OCI-LY3 (cell line): ENCODE measurements around the gene RELN.

Experiments used
- EZH2phosphoT487 ChIP-seq: fragments of 200-600 bp; shearing (Covaris generic); IDR thresholded peaks from 2 replicates; pipeline ENCODE4 v1.6.1; 2018; ENCODE audit warnings: antibody characterized with exemption, mixed run types, low read depth
- TF ChIP-seq, protein P1 (sequence below): fragments of 200-600, 300-600 bp; sonication (generic); IDR thresholded peaks from 2 replicates; pipeline ENCODE4 v1.5.1; 2014; ENCODE audit warnings: antibody characterized with exemption, low read length, low read depth

DNA sequence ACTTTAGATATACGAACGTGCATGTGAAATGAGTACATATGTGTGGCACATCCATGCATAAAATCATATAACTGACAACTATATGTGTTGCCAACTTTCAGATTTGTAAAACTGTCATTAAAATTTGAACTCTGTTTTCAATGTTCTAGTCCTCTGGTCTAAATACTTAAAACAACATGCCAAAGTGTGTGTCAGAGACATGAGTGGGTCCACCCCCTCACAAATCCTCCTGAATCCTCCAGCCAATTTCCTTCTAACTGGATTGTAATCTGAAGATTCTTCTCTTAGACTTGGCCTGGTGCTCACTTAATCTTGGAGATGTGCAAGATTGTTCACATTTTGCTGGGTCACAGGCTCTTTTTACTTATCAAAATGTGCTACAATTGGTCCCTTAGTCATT is 184.1 kb downstream of the RELN start:
- TF ChIP-seq, protein P1, sequence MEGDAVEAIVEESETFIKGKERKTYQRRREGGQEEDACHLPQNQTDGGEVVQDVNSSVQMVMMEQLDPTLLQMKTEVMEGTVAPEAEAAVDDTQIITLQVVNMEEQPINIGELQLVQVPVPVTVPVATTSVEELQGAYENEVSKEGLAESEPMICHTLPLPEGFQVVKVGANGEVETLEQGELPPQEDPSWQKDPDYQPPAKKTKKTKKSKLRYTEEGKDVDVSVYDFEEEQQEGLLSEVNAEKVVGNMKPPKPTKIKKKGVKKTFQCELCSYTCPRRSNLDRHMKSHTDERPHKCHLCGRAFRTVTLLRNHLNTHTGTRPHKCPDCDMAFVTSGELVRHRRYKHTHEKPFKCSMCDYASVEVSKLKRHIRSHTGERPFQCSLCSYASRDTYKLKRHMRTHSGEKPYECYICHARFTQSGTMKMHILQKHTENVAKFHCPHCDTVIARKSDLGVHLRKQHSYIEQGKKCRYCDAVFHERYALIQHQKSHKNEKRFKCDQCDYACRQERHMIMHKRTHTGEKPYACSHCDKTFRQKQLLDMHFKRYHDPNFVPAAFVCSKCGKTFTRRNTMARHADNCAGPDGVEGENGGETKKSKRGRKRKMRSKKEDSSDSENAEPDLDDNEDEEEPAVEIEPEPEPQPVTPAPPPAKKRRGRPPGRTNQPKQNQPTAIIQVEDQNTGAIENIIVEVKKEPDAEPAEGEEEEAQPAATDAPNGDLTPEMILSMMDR: no peak
- TF ChIP-seq EZH2phosphoT487: no peak
